Measurements from ENCODE around the gene ZFHX3. TPM values are rescaled to one million over a fixed set of nuclear protein-coding genes. Genes with fewer than 3 reads are reported as not detected.

The ZFHX3 gene
- total and polyA plus RNA-seq, 10 donors, result 0.47 to 18.5 (median 11.1) TPM

GRCh38 chr16:72924927-72925630, 122.8 kb downstream of the ZFHX3 start:
- Histone ChIP-seq H3K9me3 (no peaks in the 10 kb centered on the region), H3K27me3 (replicated peaks in 1 of 7) (no peaks in the 10 kb centered on the region), H3K27ac (no peak overlapping the region), H3K4me1 (peaks cover 0 to 25% (median 8%) of the 10 kb centered on the region in 6 donors), H3K4me3 (no peak overlapping the region), H3K36me3 (no peaks in the 10 kb centered on the region)
- intact Hi-C loops (cut with DNase I; ENCODE audit: low total_unique reads), result no loop called here
- TF ChIP-seq POLR2A (IDR thresholded peaks at IDR 0.05), result no peak
- TF ChIP-seq POLR2AphosphoS5 (IDR thresholded peaks at IDR 0.05), result no peak
- TF ChIP-seq CTCF (IDR thresholded peaks at IDR 0.05 in 8 of 11, conservative IDR thresholded peaks at IDR 0.05 in 3 of 11), result no peak
- 87 to 91% (median 91%) methylated on average over 17 of the region's 17 CpGs for WGBS, 5 donors
- DNase-seq, result peak; percentile 58

GRCh38 chr16:72924537-72924926, 123.4 kb downstream of the ZFHX3 start:
- Histone ChIP-seq H3K36me3 (no peaks in the 10 kb centered on the region), H3K27ac (no peak overlapping the region), H3K4me1 (peaks cover 0 to 24% (median 8%) of the 10 kb centered on the region in 6 donors), H3K4me3 (no peak overlapping the region), H3K27me3 (replicated peaks in 1 of 7) (no peaks in the 10 kb centered on the region), H3K9me3 (no peaks in the 10 kb centered on the region)
- intact Hi-C loops (cut with DNase I; ENCODE audit: low total_unique reads), result no loop called here
- DNase-seq, result peak; percentile 25
- TF ChIP-seq POLR2AphosphoS5 (IDR thresholded peaks at IDR 0.05), result no peak
- no peak for TF ChIP-seq POLR2A (IDR thresholded peaks at IDR 0.05)
- no peak for TF ChIP-seq CTCF (IDR thresholded peaks at IDR 0.05 in 8 of 11, conservative IDR thresholded peaks at IDR 0.05 in 3 of 11)
- WGBS, 5 donors, result 75 to 87% (median 84%) methylated on average over 9 of the region's 9 CpGs

- Histone ChIP-seq H3K27ac (no peak overlapping the region), H3K4me1 (peaks cover 0 to 24% (median 8%) of the 10 kb centered on the region in 6 donors), H3K9me3 (no peaks in the 10 kb centered on the region), H3K27me3 (replicated peaks in 1 of 7) (no peaks in the 10 kb centered on the region), H3K36me3 (no peaks in the 10 kb centered on the region), H3K4me3 (no peak overlapping the region)
- WGBS, 5 donors, result 94 to 97% (median 95%) methylated on average over 11 of the region's 11 CpGs
- intact Hi-C loops (cut with DNase I; ENCODE audit: low total_unique reads), result no loop called here
- no peak for TF ChIP-seq POLR2AphosphoS5 (IDR thresholded peaks at IDR 0.05)
- TF ChIP-seq POLR2A (IDR thresholded peaks at IDR 0.05), result no peak
- peak; percentile 41 for DNase-seq
Measured at GRCh38 chr16:72923757-72924156, 124.2 kb downstream of the ZFHX3 start.

GRCh38 chr16:72922714-72923113, 125.2 kb downstream of the ZFHX3 start:
- H3K4me1 ChIP-seq, result peaks cover 0 to 23% (median 8%) of the 10 kb centered on the region in 6 donors
- H3K27me3 ChIP-seq (replicated peaks in 1 of 7), result no peaks in the 10 kb centered on the region
- no peak for TF ChIP-seq POLR2A (IDR thresholded peaks at IDR 0.05)
- TF ChIP-seq POLR2AphosphoS5 (IDR thresholded peaks at IDR 0.05), result no peak
- TF ChIP-seq CTCF (IDR thresholded peaks at IDR 0.05 in 8 of 11, conservative IDR thresholded peaks at IDR 0.05 in 3 of 11), result no peak
- H3K4me3 ChIP-seq, result no peak overlapping the region
- no peak overlapping the region for H3K27ac ChIP-seq
- intact Hi-C loops (cut with DNase I; ENCODE audit: low total_unique reads), result no loop called here
- WGBS, 5 donors, result 77 to 89% (median 83%) methylated on average over 3 of the region's 3 CpGs
- no peaks in the 10 kb centered on the region for H3K36me3 ChIP-seq
- H3K9me3 ChIP-seq, result peaks cover 0 to 5% (median 0%) of the 10 kb centered on the region in 8 donors
- DNase-seq, result no peak
